ENCODE data around the gene MRGPRF. TPM values are rescaled to one million over a fixed set of nuclear protein-coding genes. Genes with fewer than 3 reads are reported as not detected.

The MRGPRF gene
- total RNA-seq, 2 experiments from 2014 or later = not detected

- Histone ChIP-seq H3K36me3 (ENCODE audit: insufficient read depth, low read length) (no peaks in the 10 kb centered on the region), H3K4me1 (ENCODE audit: insufficient read depth, low read length) (peaks cover 46% of the 10 kb centered on the region), H3K27me3 (ENCODE audit: control insufficient read depth in 1 of 2, insufficient read depth in 2 of 2, low read length in 2 of 2) (peaks cover 0 to 5% of the 10 kb centered on the region in 2 experiments), H3K4me3 (ENCODE audit: low read length) (no peak overlapping the region), H3K27ac (ENCODE audit: low read depth in 1 of 2, low read length in 2 of 2) (no peak overlapping the region), H3K9me3 (ENCODE audit: control insufficient read depth in 1 of 2, insufficient read depth in 1 of 2, low read length in 2 of 2) (peaks cover 0 to 16% of the 10 kb centered on the region in 2 experiments)
- Mint-ChIP-seq H3K4me3 (no peak overlapping the region), H3K27me3 (peaks cover 5% of the 10 kb centered on the region), H3K36me3 (ENCODE audit: low read depth) (peaks cover 5% of the 10 kb centered on the region), H3K4me1 (ENCODE audit: low read depth) (peaks cover 9% of the 10 kb centered on the region), H3K27ac (no peak overlapping the region), H3K9me3 (no peaks in the 10 kb centered on the region)
- ChIA-PET POLR2A (no interaction called here), CTCF (no interaction called here)
- ATAC-seq (ENCODE audit: poor library complexity) = no peak
- intact Hi-C loops (cut with DNase I, micrococcal nuclease) = loop anchor here in 1 of 2 experiments (5.0 to 10.0 kb wide), 2 partner anchors 128 to 685 kb away; partner anchors contain the start of gene CCND1
- DNase-seq = peak in 1 of 14 experiments; percentile 9
- no peak for TF ChIP-seq CTCF (IDR thresholded peaks at IDR 0.05)
Measured at GRCh38 chr11:68959465-68960293, 53.4 kb downstream of the MRGPRF start.

- Histone ChIP-seq H3K4me1 (ENCODE audit: insufficient read depth, low read length) (peaks cover 32% of the 10 kb centered on the region), H3K36me3 (ENCODE audit: insufficient read depth, low read length) (no peaks in the 10 kb centered on the region), H3K4me3 (ENCODE audit: low read length) (no peak overlapping the region), H3K27ac (ENCODE audit: low read depth in 1 of 2, low read length in 2 of 2) (no peak overlapping the region), H3K9me3 (ENCODE audit: control insufficient read depth in 1 of 2, insufficient read depth in 1 of 2, low read length in 2 of 2) (peaks cover 0 to 11% of the 10 kb centered on the region in 2 experiments), H3K27me3 (ENCODE audit: control insufficient read depth in 1 of 2, insufficient read depth in 2 of 2, low read length in 2 of 2) (peaks cover 0 to 5% of the 10 kb centered on the region in 2 experiments)
- no peak for DNase-seq
- no peaks in the 10 kb centered on the region for H3K9me3 Mint-ChIP-seq
- peaks cover 5% of the 10 kb centered on the region for H3K27me3 Mint-ChIP-seq
- no peak for ATAC-seq (ENCODE audit: poor library complexity)
- TF ChIP-seq CTCF (IDR thresholded peaks at IDR 0.05) = no peak
- peaks cover 9% of the 10 kb centered on the region for H3K4me1 Mint-ChIP-seq (ENCODE audit: low read depth)
- no peak overlapping the region for H3K27ac Mint-ChIP-seq
- intact Hi-C loops (cut with DNase I, micrococcal nuclease) = loop anchor here in 1 of 2 experiments (5.0 kb wide), 1 partner anchor 129 kb away; no protein-coding TSS in a partner anchor
- ChIA-PET CTCF (no interaction called here), POLR2A (no interaction called here)
- H3K36me3 Mint-ChIP-seq (ENCODE audit: low read depth) = peaks cover 5% of the 10 kb centered on the region
- no peak overlapping the region for H3K4me3 Mint-ChIP-seq
Measured at GRCh38 chr11:68958211-68958610, 54.8 kb downstream of the MRGPRF start.

DNA sequence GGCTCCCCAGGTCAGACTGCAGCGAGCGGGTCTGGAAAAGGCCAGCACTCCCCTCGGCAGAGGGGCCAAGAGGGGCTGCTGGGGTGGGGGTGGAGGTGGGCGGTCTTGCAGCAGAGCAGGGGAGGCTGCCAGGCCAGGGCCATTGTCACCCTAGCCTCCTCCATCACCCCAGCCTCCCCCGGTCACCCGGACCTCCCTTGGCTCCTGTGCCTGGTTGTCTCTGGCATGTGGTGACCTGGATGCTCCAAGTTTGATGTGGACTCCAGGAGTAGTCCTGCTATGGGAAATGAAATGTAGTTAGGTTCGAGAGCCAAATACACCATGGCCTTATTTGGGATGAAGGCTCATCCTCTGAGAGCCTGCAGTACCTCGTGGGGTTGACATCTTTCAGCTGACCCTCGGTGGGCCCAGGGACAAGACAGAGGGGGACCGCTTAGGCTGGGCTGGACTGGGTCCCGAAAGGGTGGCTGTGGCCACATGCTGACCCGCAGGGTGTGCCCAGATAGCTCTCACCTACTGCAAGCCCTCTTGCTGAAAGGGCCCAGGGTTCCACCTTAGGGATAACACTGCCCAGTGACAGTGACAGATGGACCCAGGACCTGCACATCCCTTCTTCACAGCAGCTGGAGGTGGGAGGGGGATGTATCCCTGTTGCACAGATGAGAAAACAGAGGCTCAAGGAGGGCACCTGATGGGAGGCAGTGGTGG, 56.3 kb downstream of the MRGPRF start:
- no peaks in the 10 kb centered on the region for H3K36me3 ChIP-seq (ENCODE audit: insufficient read depth, low read length)
- peaks cover 17% of the 10 kb centered on the region for H3K4me1 ChIP-seq (ENCODE audit: insufficient read depth, low read length)
- ChIA-PET CTCF (no interaction called here), POLR2A (no interaction called here)
- peak in 1 of 14 experiments; percentile 7 for DNase-seq
- H3K4me3 ChIP-seq (ENCODE audit: low read length) = no peak overlapping the region
- H3K27me3 ChIP-seq (ENCODE audit: control insufficient read depth in 1 of 2, insufficient read depth in 2 of 2, low read length in 2 of 2) = peaks cover 0 to 5% of the 10 kb centered on the region in 2 experiments
- Mint-ChIP-seq H3K27ac (no peak overlapping the region), H3K9me3 (no peaks in the 10 kb centered on the region), H3K4me3 (no peak overlapping the region), H3K4me1 (ENCODE audit: low read depth) (no peaks in the 10 kb centered on the region), H3K27me3 (peaks cover 5% of the 10 kb centered on the region), H3K36me3 (ENCODE audit: low read depth) (no peaks in the 10 kb centered on the region)
- H3K27ac ChIP-seq (ENCODE audit: low read depth in 1 of 2, low read length in 2 of 2) = no peak overlapping the region
- intact Hi-C loops (cut with DNase I, micrococcal nuclease) = loop anchor here in 1 of 2 experiments (5.0 kb wide), 1 partner anchor 131 kb away; no protein-coding TSS in a partner anchor
- H3K9me3 ChIP-seq (ENCODE audit: control insufficient read depth in 1 of 2, insufficient read depth in 1 of 2, low read length in 2 of 2) = peaks cover 0 to 11% of the 10 kb centered on the region in 2 experiments
- no peak for ATAC-seq (ENCODE audit: poor library complexity)
- no peak for TF ChIP-seq CTCF (IDR thresholded peaks at IDR 0.05)
